K562 (cell line): ENCODE measurements around the gene MYBPC3. TPM values are rescaled to one million over a fixed set of nuclear protein-coding genes. Genes with fewer than 3 reads are reported as not detected.

Experiments used
- ATAC-seq: fragments of 200-7000 bp; cut with Tn5 transposase; 3 replicates; pipeline ENCODE4 v1.9.1; 2020; ENCODE audit warnings: moderate library complexity
- BruUV-seq: library from RNA; stranded (reverse); fragments of 400-500 nt; replicated peaks from 2 replicates; lab custom pipeline; 2021; lab: Mats Ljungman, UMichigan
- CTCF ChIA-PET: fragments of 300-600 bp; formaldehyde crosslinking; extraction: SDS; loops from one replicate; lab custom pipeline; 2021; ENCODE audit warnings: low intra/inter-chr PET ratio; lab: Yijun Ruan, JAX
- POLR2A ChIA-PET: fragments of 300-600, 350-650 bp; sonication (Branson Sonifier 250); formaldehyde crosslinking; extraction: SDS; loops from one replicate; lab custom pipeline; 2021; ENCODE audit warnings: antibody characterized with exemption, inconsistent platforms; lab: Yijun Ruan, JAX
- DNase-seq, 4 experiments: peaks; one replicate each; pipeline versions ENCODE4 v3.0.0 to v3.0.0-alpha.2; 2011 to 2018; ENCODE audit warnings: low spot score in 3 of 4, mixed read lengths in 3 of 4; ENCODE audit errors: extremely low read depth in 1 of 4
- FAIRE-seq: peaks from 2 replicates; lab custom pipeline; 2011; peaks lifted over from hg19 to GRCh38; lab: Jason Lieb, UNC
- H2AFZ ChIP-seq: 2 replicates; pipeline ENCODE4 v1.6.0; 2011; ENCODE audit warnings: low read depth, low read length, control low read depth, inconsistent platforms
- H3K27ac ChIP-seq: fragments of 200-600 bp; 3 replicates; pipeline ENCODE4 v1.8.0; 2011; ENCODE audit warnings: low read depth, mild to moderate bottlenecking, control low read depth, inconsistent platforms, low read length, moderate library complexity, mixed read lengths; ENCODE audit errors: extremely low read depth
- H3K27me3 ChIP-seq, 2 experiments: fragments of 300-600 bp in 1 of 2; 2 replicates in 1 of 2; 3 replicates in 1 of 2; pipeline versions ENCODE4 v1.6.0 to v1.8.0; 2011; ENCODE audit warnings: inconsistent platforms in 2 of 2, low read length in 2 of 2, mild to moderate bottlenecking in 1 of 2, mixed read lengths in 1 of 2, moderate library complexity in 1 of 2; ENCODE audit not compliant: control insufficient read depth in 2 of 2, insufficient read depth in 2 of 2
- H3K36me3 ChIP-seq: fragments of 300-600 bp; 3 replicates; pipeline ENCODE4 v1.8.0; 2011; ENCODE audit warnings: mild to moderate bottlenecking, low read length, inconsistent platforms; ENCODE audit not compliant: control insufficient read depth, insufficient read depth
- H3K4me1 ChIP-seq, 2 experiments: fragments of 200-600 bp in 1 of 2; replicated peaks in 1 of 2; 2 replicates in 1 of 2; 3 replicates in 1 of 2; pipeline versions ENCODE4 v1.5.1 to v1.8.0; 2011; ENCODE audit warnings: inconsistent platforms in 2 of 2, low read length in 2 of 2, mild to moderate bottlenecking in 1 of 2, mixed read lengths in 1 of 2, moderate library complexity in 1 of 2; ENCODE audit not compliant: control insufficient read depth in 2 of 2, insufficient read depth in 2 of 2
- H3K4me2 ChIP-seq: 2 replicates; pipeline ENCODE4 v1.6.1; 2011; ENCODE audit warnings: low read length, control low read depth, inconsistent platforms, mixed read lengths; ENCODE audit not compliant: insufficient read depth
- H3K4me3 ChIP-seq: fragments of 200-600 bp; sonication (generic), shearing (Covaris generic); 2 replicates; pipeline ENCODE4 v1.5.1; 2016; ENCODE audit warnings: control low read depth, inconsistent platforms
- H3K79me2 ChIP-seq: fragments of 200-600 bp; 3 replicates; pipeline ENCODE4 v1.8.0; 2011; ENCODE audit warnings: low read length, inconsistent platforms; ENCODE audit not compliant: control insufficient read depth, insufficient read depth
- H3K9ac ChIP-seq, 2 experiments: 2 replicates each; pipeline versions ENCODE4 v1.6.0 to v1.6.1; 2011; ENCODE audit warnings: low read depth in 2 of 2, low read length in 2 of 2, control low read depth in 1 of 2, inconsistent platforms in 1 of 2, mild to moderate bottlenecking in 1 of 2, mixed read lengths in 1 of 2; ENCODE audit not compliant: insufficient read depth in 1 of 2
- H3K9me1 ChIP-seq: one replicate; pipeline ENCODE4 v1.6.0; 2011; ENCODE audit warnings: inconsistent platforms, mild to moderate bottlenecking, low read length, moderate library complexity; ENCODE audit not compliant: control insufficient read depth, insufficient read depth
- H3K9me3 ChIP-seq: replicated peaks from 2 replicates; pipeline ENCODE4 v1.5.1; 2011; ENCODE audit warnings: low read depth, low read length, inconsistent platforms; ENCODE audit not compliant: control insufficient read depth, insufficient read depth
- H4K20me1 ChIP-seq: replicated peaks from 2 replicates; pipeline ENCODE4 v1.6.1; 2011; ENCODE audit warnings: low read length, inconsistent platforms, mixed read lengths; ENCODE audit not compliant: control insufficient read depth, insufficient read depth
- ATF4 ChIP-seq: fragments of 450-650 bp; formaldehyde crosslinking; IDR thresholded peaks from 2 replicates; pipeline ENCODE4 v1.4.0; 2022; ENCODE audit warnings: mild to moderate bottlenecking, moderate library complexity
- BRD9 ChIP-seq: fragments of 450-650 bp; IDR thresholded peaks from 2 replicates; pipeline ENCODE4 v1.6.1; 2018; ENCODE audit warnings: low read depth; ENCODE audit not compliant: partially characterized antibody
- CHD1 ChIP-seq: fragments of 200-600 bp; sonication (generic); IDR thresholded peaks from one replicate; pipeline ENCODE4 v1.6.1; 2012; ENCODE audit warnings: mild to moderate bottlenecking, moderate library complexity, low read length, inconsistent platforms
- CREB5 ChIP-seq: fragments of 250-450 bp; sonication (Bioruptor Pico); IDR thresholded peaks from 2 replicates; pipeline ENCODE4 v1.5.0; 2020; ENCODE audit warnings: mild to moderate bottlenecking
- CTBP1 ChIP-seq: fragments of 450-650 bp; IDR thresholded peaks from 2 replicates; pipeline ENCODE4 v1.6.1; 2016; ENCODE audit warnings: borderline replicate concordance
- DDX20 ChIP-seq: fragments of 450-650 bp; IDR thresholded peaks from 2 replicates; pipeline ENCODE4 v1.6.1; 2016; ENCODE audit warnings: missing genetic modification characterization, low read depth, mild to moderate bottlenecking, missing compliant biosample characterization, moderate library complexity
- FOXA1 ChIP-seq: fragments of 450-650 bp; IDR thresholded peaks from 2 replicates; pipeline ENCODE4 v1.6.1; 2016; ENCODE audit warnings: mild to moderate bottlenecking, borderline replicate concordance
- MED1 ChIP-seq: sonication (generic); formaldehyde crosslinking; IDR thresholded peaks from 2 replicates; pipeline ENCODE4 v1.8.1; 2023; ENCODE audit warnings: missing genetic modification reagents, borderline replicate concordance
- POLR2G ChIP-seq: fragments of 200-400 bp; formaldehyde crosslinking; IDR thresholded peaks from 2 replicates; pipeline ENCODE4 v1.6.1; 2017; ENCODE audit warnings: low read depth, mild to moderate bottlenecking, antibody characterized with exemption, low read length, moderate library complexity
- RBM22 ChIP-seq: fragments of 200-400 bp; formaldehyde crosslinking; IDR thresholded peaks from 2 replicates; pipeline ENCODE4 v1.6.1; 2018; ENCODE audit warnings: low read length, low read depth; ENCODE audit not compliant: poor library complexity, severe bottlenecking
- SMAD4 ChIP-seq: fragments of 250-450 bp; sonication (Bioruptor Pico); conservative IDR thresholded peaks from 2 replicates; pipeline ENCODE4 v1.8.0; 2021; ENCODE audit warnings: inconsistent platforms, mild to moderate bottlenecking, moderate library complexity
- TEAD2 ChIP-seq: fragments of 450-650 bp; IDR thresholded peaks from 2 replicates; pipeline ENCODE4 v1.6.1; 2016; ENCODE audit warnings: missing genetic modification characterization, control low read depth, missing compliant biosample characterization
- USF2 ChIP-seq: sonication (generic); formaldehyde crosslinking; IDR thresholded peaks from 2 replicates; pipeline ENCODE4 v1.5.0; 2020; ENCODE audit warnings: missing genetic modification reagents
- XRCC5 ChIP-seq: fragments of 200-400 bp; formaldehyde crosslinking; IDR thresholded peaks from 2 replicates; pipeline ENCODE4 v1.6.1; 2017; ENCODE audit warnings: low read depth, mild to moderate bottlenecking, low read length
- ZNF133 ChIP-seq: fragments of 250-450 bp; sonication (Bioruptor Pico); IDR thresholded peaks from 2 replicates; pipeline ENCODE4 v1.4.0; 2020; ENCODE audit warnings: mild to moderate bottlenecking
- ZNF316 ChIP-seq: fragments of 450-650 bp; IDR thresholded peaks from 2 replicates; pipeline ENCODE4 v1.6.1; 2016
- ZNF584 ChIP-seq: fragments of 200-800 bp; sonication (Bioruptor generic); IDR thresholded peaks from 2 replicates; pipeline ENCODE4 v1.6.1; 2016; ENCODE audit warnings: low read depth, mild to moderate bottlenecking, missing genetic modification characterization, missing compliant biosample characterization
- WGBS: fragments of 100-300 bp; shearing (Covaris generic); methylation state at CpG from one replicate; pipeline ENCODE4 v1.1.6; 2016; ENCODE audit warnings: low coverage, mixed read lengths; ENCODE audit not compliant: insufficient coverage; ENCODE audit errors: missing lambda C conversion rate; 5-methylcytosine and 5-hydroxymethylcytosine counted together
- in situ Hi-C: fragments of 300-500 bp; cut with MboI; formaldehyde crosslinking; loops from 4 replicates; pipeline ENCODE4 v1.15.0; 2018; ENCODE audit warnings: inconsistent platforms, mixed read lengths
- intact Hi-C: fragments of 100-400 bp; cut with micrococcal nuclease; formaldehyde crosslinking; loops from 2 replicates; pipeline ENCODE4 v1.14.2; 2022
- polyA plus RNA-seq, 8 experiments: library from polyadenylated mRNA; depleted of rRNA in 4 of 8; stranded (reverse) in 5 of 8; unstranded in 3 of 8; fragments of >200 nt; fragmentation: Nextera tagmentation in 2 of 8; fragmentation: Illumina TruSeq in 1 of 8; extraction: Ambion mirVana in 2 of 8; extraction: Trizol in 1 of 8; gene quantifications; 2 replicates each; pipeline versions ENCODE4 v1.2.1 to v1.2.3, GENCODE V29; 2011 to 2014; ENCODE audit warnings: inconsistent platforms in 1 of 8, missing spikeins in 1 of 8
- total RNA-seq, 7 experiments: library from RNA; depleted of rRNA in 6 of 7; stranded (reverse); fragments of >200 nt in 6 of 7; fragmentation: Illumina TruSeq in 2 of 7; extraction: Trizol in 2 of 7; gene quantifications; 2 replicates each; pipeline versions ENCODE4 v1.2.1 to v1.2.3, GENCODE V29; 2011 to 2021; ENCODE audit warnings: low replicate concordance in 1 of 7

The MYBPC3 gene
- total and polyA plus RNA-seq, 9 of the 15 experiments (the other 6 are each of a cell fraction or from before 2014, with no cell fraction given), result 0.01 TPM; not detected in 8

DNA sequence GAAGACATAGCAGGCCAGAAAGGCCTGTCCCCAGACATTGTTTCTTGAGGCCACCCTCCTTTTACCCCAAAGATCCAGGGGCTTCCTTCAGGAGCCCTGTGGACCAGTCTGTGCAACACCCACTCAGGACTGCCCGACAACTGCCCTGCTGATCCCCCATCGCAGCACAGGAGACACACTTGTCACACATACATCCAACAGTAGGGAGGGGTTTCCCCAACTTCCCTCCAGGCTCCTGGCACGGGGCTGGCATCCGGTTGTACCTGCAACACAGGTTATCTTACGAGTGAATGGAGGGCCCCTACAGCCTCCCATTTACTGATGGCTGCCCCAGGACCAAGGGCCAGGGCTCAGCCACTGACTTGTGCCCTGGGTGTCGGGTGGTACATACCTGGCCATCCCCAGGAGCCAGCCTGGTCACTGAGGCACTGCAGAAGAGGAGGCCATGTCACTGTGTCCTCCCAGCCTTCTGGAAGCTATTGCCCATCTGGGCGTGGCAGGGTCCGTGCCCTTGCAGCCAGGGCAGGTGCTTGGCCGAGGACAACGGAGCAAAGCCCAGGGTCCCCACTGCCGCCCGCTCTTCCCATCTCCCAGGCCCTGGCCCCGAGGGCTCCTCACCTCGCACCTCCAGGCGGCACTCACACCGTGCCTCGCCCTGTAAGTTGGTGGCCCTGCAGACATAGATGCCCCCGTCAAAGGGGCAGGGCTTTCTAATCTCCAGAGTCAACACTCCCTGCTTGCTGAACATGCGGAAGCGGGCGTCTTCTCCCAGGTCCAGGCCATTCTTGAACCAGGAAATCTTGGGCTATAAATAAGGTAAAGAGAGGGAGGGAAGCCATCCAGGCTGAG, 20.8 kb downstream of the MYBPC3 start:
- in situ Hi-C loops, result no loop called here
- Histone ChIP-seq H3K4me3 (no peak overlapping the region), H3K36me3 (peaks cover 28% of the 10 kb centered on the region; the same call in 1 of the 3 replicates), H3K9ac (no peak overlapping the region), H2AFZ (no peak overlapping the region), H3K79me2 (no peaks in the 10 kb centered on the region), H3K9me3 (no peaks in the 10 kb centered on the region), H3K4me1 (peaks cover 0 to 24% of the 10 kb centered on the region in 2 experiments; a peak in 2 of 5 replicates), H3K27me3 (no peaks in the 10 kb centered on the region), H4K20me1 (no peaks in the 10 kb centered on the region), H3K9me1 (no peaks in the 10 kb centered on the region), H3K27ac (no peak overlapping the region)
- ChIA-PET POLR2A (no interaction called here), CTCF (no interaction called here)
- DNase-seq, result no peak
- no peak for FAIRE-seq
- intact Hi-C loops, result no loop called here
- WGBS, result 67% methylated on average over 18 of the region's 21 CpGs
- ATAC-seq, result no peak
- TF ChIP-seq CTBP1 (no peak), ZNF316 (no peak), XRCC5 (no peak), ATF4 (CRISPR knock-in tag) (no peak), RBM22 (peak; percentile 58), ZNF584 (no peak), CHD1 (no peak), BRD9 (no peak), POLR2G (peak; percentile 67), ZNF133 (no peak), TEAD2 (tag) (no peak), CREB5 (no peak), MED1 (no peak), SMAD4 (CRISPR knock-in tag) (no peak), DDX20 (tag) (no peak), USF2 (CRISPR knock-in tag) (no peak), FOXA1 (no peak)
- TF ChIP-seq, all 486 proteins: peak for 2
- H3K4me2 ChIP-seq, result no peak overlapping the region
- BruUV-seq, result no TSS peak
